AG09309 (cell line): ENCODE data around the gene SUGCT.

Experiments
- DNase-seq: peaks from one replicate; pipeline ENCODE4 v3.0.0-alpha.2; 2010; ENCODE audit warnings: low read depth
- H3K4me3 ChIP-seq: 2 replicates; pipeline ENCODE4 v1.5.1; 2011; ENCODE audit warnings: mild to moderate bottlenecking, low read depth, low read length, moderate library complexity; ENCODE audit not compliant: control insufficient read depth
- TF ChIP-seq, protein P1 (sequence below): IDR thresholded peaks from 2 replicates; pipeline ENCODE4 v1.5.1; 2011; ENCODE audit warnings: mild to moderate bottlenecking, low read depth, low read length, inconsistent platforms; ENCODE audit not compliant: insufficient read depth, control insufficient read depth; ENCODE audit errors: missing control alignments

The SUGCT gene

DNA sequence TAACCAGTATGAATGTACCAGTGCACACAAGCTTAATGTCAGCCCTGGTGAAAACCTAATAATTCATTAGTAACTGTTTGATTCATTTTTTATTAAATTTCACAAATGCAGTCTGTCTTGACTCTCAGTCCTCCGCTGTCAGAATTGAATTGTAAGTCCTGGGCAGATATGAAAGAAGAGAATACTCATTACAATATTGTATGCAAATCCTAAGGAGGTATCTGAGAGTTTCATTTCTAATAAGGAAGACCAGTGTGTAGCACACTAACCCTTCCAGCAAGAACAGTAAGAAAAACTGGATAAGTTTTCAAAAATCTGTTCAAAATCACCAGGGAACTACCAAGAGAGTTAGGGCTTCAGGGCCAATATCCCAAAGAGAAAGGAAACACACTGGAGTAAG, 652.1 kb downstream of the SUGCT start:
- TF ChIP-seq, protein P1, sequence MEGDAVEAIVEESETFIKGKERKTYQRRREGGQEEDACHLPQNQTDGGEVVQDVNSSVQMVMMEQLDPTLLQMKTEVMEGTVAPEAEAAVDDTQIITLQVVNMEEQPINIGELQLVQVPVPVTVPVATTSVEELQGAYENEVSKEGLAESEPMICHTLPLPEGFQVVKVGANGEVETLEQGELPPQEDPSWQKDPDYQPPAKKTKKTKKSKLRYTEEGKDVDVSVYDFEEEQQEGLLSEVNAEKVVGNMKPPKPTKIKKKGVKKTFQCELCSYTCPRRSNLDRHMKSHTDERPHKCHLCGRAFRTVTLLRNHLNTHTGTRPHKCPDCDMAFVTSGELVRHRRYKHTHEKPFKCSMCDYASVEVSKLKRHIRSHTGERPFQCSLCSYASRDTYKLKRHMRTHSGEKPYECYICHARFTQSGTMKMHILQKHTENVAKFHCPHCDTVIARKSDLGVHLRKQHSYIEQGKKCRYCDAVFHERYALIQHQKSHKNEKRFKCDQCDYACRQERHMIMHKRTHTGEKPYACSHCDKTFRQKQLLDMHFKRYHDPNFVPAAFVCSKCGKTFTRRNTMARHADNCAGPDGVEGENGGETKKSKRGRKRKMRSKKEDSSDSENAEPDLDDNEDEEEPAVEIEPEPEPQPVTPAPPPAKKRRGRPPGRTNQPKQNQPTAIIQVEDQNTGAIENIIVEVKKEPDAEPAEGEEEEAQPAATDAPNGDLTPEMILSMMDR, result no peak
- DNase-seq, result no peak

DNA sequence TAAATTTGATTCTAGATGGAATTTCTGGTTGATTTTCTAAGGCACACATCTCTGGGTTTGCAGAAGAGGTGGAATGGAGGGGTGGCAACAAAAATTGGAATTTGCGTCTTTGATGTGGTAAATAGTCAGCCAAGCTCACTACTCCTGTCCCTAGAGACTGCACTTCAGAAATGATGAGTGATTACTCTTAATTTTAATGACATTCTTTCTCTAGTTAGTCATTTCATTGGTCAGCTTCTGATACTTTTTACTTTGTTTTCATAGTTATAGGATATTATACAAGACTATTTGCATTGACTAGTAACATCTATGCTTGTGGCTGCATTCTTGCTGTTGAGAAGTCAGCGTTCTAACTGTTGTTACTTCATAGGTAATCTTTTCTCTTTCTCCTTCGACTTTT, 658.3 kb downstream of the SUGCT start:
- H3K4me3 ChIP-seq, result no peak overlapping the region
- TF ChIP-seq, protein P1, result no peak
- DNase-seq, result no peak

More for the DNA sequence above, 652.1 kb downstream of the SUGCT start:
- H3K4me3 ChIP-seq, result no peak overlapping the region

DNA sequence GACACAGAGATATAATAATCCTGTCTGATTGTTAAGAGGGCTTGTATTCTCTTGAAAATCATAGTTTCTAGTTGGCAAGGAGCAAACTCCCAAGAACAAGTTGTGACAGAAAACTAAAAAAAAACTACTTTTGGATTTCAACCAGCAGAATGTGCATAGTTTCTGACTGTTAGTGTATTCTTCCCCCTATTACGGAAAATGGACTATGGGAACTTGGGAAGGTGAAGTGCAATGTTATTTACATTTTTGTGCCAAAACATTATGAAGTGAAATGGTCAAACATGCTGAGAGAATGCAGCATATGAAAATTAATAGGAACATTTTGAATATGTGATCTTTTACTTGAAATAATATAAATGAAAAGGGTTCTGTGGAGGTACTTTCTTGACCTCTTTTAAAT, 660.8 kb downstream of the SUGCT start:
- TF ChIP-seq, protein P1, result no peak

DNA sequence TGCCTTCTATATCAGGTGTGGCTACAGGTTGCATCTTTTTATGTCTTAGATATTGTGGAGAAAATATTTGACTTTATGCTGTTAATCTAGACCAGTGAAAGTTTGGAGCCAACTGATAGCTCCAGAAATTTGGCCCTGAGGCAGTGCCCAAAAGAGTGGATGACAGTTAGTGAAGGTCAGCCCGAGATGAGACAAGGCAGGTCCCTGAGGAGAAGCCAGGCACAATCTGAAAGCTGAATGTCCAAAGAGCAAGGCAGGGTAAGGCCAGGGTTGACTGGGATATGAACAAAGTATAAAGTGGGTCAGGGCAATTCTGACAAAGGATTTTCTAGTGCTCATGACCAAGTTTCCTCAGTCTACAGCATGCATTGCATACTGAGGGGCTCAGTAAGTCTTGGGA, 661.9 kb downstream of the SUGCT start:
- no peak overlapping the region for H3K4me3 ChIP-seq
- DNase-seq, result no peak
- TF ChIP-seq, protein P1, result no peak

More for the DNA sequence above, 660.8 kb downstream of the SUGCT start:
- H3K4me3 ChIP-seq, result no peak overlapping the region
- no peak for DNase-seq

DNA sequence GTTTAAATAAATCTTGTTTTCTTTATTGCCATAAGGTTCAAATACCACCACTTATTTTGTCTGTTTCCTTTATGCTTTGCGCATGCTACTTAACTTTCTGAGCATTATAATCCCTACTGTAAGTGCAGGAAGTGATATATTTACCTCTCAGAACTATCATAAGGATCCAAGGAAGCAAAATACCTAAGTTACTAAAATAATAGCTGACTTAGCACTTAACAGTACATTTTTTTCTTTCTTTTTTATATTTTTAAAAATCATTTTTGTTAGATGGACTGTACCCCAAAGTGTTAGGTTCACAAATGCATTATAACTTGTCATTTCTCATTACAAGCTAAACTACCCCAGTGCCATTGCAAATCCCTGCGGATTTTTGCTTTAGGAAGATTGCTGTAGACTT, 663.8 kb downstream of the SUGCT start:
- H3K4me3 ChIP-seq, result no peak overlapping the region
- TF ChIP-seq, protein P1, result no peak
- no peak for DNase-seq

DNA sequence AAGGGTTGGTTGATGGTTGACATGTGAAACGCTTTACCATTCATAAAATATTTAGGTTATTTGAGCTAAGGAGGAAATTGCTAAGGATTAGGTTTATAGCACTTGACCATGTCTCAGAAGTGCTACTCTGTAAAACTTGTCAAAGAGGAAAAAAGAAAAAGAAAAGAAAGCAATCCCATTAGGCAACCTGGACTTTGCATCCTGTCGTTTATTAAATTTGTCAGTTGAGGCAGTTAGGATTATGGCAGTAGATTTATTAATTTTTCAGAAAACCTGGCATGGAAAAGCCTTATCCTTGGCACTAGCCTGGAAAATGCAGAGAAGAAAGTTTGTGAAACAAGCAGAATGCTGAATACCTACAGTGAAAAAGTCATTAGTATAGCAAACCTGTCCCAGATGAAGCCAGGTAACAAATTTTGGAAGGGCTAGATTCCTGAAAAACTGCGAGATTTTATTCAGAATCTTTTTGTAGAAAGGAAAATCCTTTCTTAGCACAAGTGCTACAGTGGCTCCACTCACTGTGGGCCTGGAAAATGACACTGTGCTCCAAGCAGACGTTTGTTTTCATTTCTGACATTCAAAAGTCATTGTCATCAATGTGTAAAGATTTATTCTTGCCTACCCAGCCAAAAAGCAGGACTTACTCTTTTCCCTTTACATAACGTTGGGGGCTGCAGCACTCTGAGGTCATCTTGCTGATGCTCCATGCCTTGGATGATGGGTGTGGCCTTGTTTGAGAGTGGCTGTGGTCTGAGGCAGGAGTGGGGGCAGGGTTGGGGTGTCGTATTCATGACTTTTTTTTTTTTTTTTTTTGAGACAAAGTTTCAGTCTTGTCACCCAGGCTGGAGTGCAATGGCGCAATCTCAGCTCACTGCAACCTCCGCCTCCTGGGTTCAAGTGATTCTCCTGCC, 664.9 kb downstream of the SUGCT start:
- H3K4me3 ChIP-seq, result no peak overlapping the region
- TF ChIP-seq, protein P1, result no peak
- no peak for DNase-seq
